ENCODE measurements around the gene PCNX3.

GRCh38 chr11:65571420-65571819, 44.2 kb upstream of the PCNX3 start:
- TF ChIP-seq POLR2A (IDR thresholded peaks at IDR 0.05) = no peak
- TF ChIP-seq, protein P1, sequence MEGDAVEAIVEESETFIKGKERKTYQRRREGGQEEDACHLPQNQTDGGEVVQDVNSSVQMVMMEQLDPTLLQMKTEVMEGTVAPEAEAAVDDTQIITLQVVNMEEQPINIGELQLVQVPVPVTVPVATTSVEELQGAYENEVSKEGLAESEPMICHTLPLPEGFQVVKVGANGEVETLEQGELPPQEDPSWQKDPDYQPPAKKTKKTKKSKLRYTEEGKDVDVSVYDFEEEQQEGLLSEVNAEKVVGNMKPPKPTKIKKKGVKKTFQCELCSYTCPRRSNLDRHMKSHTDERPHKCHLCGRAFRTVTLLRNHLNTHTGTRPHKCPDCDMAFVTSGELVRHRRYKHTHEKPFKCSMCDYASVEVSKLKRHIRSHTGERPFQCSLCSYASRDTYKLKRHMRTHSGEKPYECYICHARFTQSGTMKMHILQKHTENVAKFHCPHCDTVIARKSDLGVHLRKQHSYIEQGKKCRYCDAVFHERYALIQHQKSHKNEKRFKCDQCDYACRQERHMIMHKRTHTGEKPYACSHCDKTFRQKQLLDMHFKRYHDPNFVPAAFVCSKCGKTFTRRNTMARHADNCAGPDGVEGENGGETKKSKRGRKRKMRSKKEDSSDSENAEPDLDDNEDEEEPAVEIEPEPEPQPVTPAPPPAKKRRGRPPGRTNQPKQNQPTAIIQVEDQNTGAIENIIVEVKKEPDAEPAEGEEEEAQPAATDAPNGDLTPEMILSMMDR (IDR thresholded peaks at IDR 0.05) = no peak

Data from body of pancreas (tissue), 4 donors.